T-cell (primary cell): Measurements from ENCODE around the gene NPR3. TPM values are rescaled to one million over a fixed set of nuclear protein-coding genes. Genes with fewer than 3 reads are reported as not detected.
"Not testable (repeated sequence)": the region's sequence is repeated elsewhere in the genome, so short reads cannot be mapped to it uniquely, and the experiment has no call there.

Experiments
- ATAC-seq, 4 experiments: fragments of 200-7000 bp in 3 of 4; fragments of 150-1000 bp in 1 of 4; cut with Tn5 transposase; replicated peaks in 1 of 4; 1 replicate in 3 of 4; 2 replicates in 1 of 4; pipeline ENCODE4 v1.10.0; 2021; ENCODE audit warnings: moderate library complexity in 3 of 4, mild to moderate bottlenecking in 2 of 4, moderate number of reproducible peaks in 1 of 4
- CTCF ChIA-PET, 2 donors: fragments of 300-600 bp; sonication (Branson Sonifier 250); formaldehyde crosslinking; loops; one replicate each; lab custom pipeline; 2022; ENCODE audit warnings: antibody characterized with exemption in 2 of 2; lab: Charles Lee
- POLR2A ChIA-PET, 2 donors: fragments of 300-600 bp; sonication (Branson Sonifier 250); formaldehyde crosslinking; loops; one replicate each; lab custom pipeline; 2022; ENCODE audit warnings: antibody characterized with exemption in 2 of 2; lab: Charles Lee
- DNase-seq, 35 experiments: peaks; one replicate each; pipeline versions ENCODE4 v3.0.0 to v3.0.0-alpha.2; 2013 to 2023
- H3K27ac ChIP-seq: one replicate; pipeline ENCODE4 v1.5.1; 2013; ENCODE audit warnings: low read length
- H3K27me3 ChIP-seq, 2 experiments: replicated peaks in 1 of 2; 1 replicate in 1 of 2; 2 replicates in 1 of 2; pipeline versions ENCODE4 v1.6.1 to v1.7.0; 2013; ENCODE audit warnings: low read length in 1 of 2, mixed read lengths in 1 of 2; ENCODE audit not compliant: control insufficient read depth in 2 of 2, insufficient read depth in 2 of 2; ENCODE audit errors: extremely low read depth in 1 of 2
- H3K36me3 ChIP-seq, 2 donors: 1 replicate in 1 of 2; 2 replicates in 1 of 2; pipeline versions ENCODE4 v1.6.1 to v1.7.0; 2013; ENCODE audit warnings: low read length in 1 of 2; ENCODE audit not compliant: control insufficient read depth in 2 of 2, insufficient read depth in 1 of 2; ENCODE audit errors: extremely low read depth in 1 of 2
- H3K4me1 ChIP-seq, 2 experiments: 1 replicate in 1 of 2; 2 replicates in 1 of 2; pipeline versions ENCODE4 v1.6.1 to v1.7.0; 2013; ENCODE audit warnings: low read length in 2 of 2, mixed read lengths in 1 of 2; ENCODE audit not compliant: insufficient read depth in 2 of 2, control insufficient read depth in 1 of 2; ENCODE audit errors: extremely low read depth in 1 of 2
- H3K4me3 ChIP-seq, 2 donors: 1 replicate in 1 of 2; 2 replicates in 1 of 2; pipeline versions ENCODE4 v1.5.1 to v1.7.0; 2013; ENCODE audit warnings: mild to moderate bottlenecking in 2 of 2, low read length in 1 of 2, moderate library complexity in 1 of 2; ENCODE audit not compliant: control insufficient read depth in 1 of 2; ENCODE audit errors: extremely low read depth in 1 of 2
- H3K9me3 ChIP-seq: 2 replicates; pipeline ENCODE4 v1.7.0; 2013
- H3K27ac Mint-ChIP-seq, 2 donors: one replicate each; pipeline ENCODE4 v1.8.0; 2020 to 2021; ENCODE audit warnings: mild to moderate bottlenecking in 2 of 2, mixed read lengths in 2 of 2
- H3K27me3 Mint-ChIP-seq, 2 donors: one replicate each; pipeline ENCODE4 v1.8.0; 2021 to 2022; ENCODE audit warnings: mixed read lengths in 2 of 2
- H3K36me3 Mint-ChIP-seq: one replicate; pipeline ENCODE4 v1.8.0; 2021; ENCODE audit warnings: mixed read lengths
- H3K4me1 Mint-ChIP-seq, 3 donors: one replicate each; pipeline ENCODE4 v1.8.0; 2020 to 2022; ENCODE audit warnings: mixed read lengths in 3 of 3, mild to moderate bottlenecking in 1 of 3
- H3K4me3 Mint-ChIP-seq, 3 donors: one replicate each; pipeline ENCODE4 v1.8.0; 2020 to 2022; ENCODE audit warnings: mild to moderate bottlenecking in 3 of 3, mixed read lengths in 3 of 3, moderate library complexity in 3 of 3
- H3K9me3 Mint-ChIP-seq, 3 donors: one replicate each; pipeline ENCODE4 v1.8.0; 2020 to 2022; ENCODE audit warnings: mixed read lengths in 3 of 3
- WGBS: methylation state at CpG from one replicate; pipeline ENCODE4 v1.1.5; 2013; ENCODE audit warnings: missing lambda C conversion rate; ENCODE audit not compliant: insufficient coverage; 5-methylcytosine and 5-hydroxymethylcytosine counted together
- total RNA-seq, 35 experiments: library from RNA in 6 of 35; stranded (reverse) in 6 of 35; fragments of 120-200 nt in 1 of 35; gene quantifications; one replicate each; pipeline versions ENCODE4 v1.2.1 to v1.2.4 and lab custom pipeline; 2013 to 2026

NPR3 gene
- total RNA-seq, 5 donors from 2014 or later (not counting 1 experiment from before 2014, with no cell fraction given), result 0.28 to 0.83 (median 0.54) TPM

DNA sequence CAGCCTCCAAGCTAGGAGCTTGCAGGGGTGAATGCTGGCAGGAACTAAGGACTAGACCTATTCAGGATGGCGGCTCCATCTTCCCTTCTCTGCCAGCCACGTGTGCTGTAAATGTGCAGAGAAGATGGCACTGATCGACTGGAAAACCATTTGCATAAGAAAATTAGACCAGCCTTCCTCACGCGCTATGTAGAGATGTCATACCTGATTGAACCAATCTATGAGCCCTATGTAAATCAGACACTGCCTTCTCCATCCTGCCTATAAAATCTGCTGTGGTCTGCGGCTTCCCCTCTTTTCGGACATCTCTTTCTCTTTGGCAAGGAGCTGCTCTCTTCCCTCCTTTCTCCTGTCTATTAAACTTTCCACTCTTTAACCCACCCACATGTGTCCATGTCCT, 91.6 kb downstream of the NPR3 start:
- DNase-seq (no peak), ATAC-seq (no peak)
- H3K4me1 Mint-ChIP-seq, result no peaks in the 10 kb centered on the region
- H3K4me3 ChIP-seq, result no peak overlapping the region
- WGBS, result 91% methylated on average over 4 of the region's 7 CpGs
- H3K4me1 ChIP-seq, result no peaks in the 10 kb centered on the region
- no peaks in the 10 kb centered on the region for H3K27me3 Mint-ChIP-seq
- no peaks in the 10 kb centered on the region for H3K9me3 ChIP-seq
- CTCF ChIA-PET, result no interaction called here
- POLR2A ChIA-PET, result no interaction called here
- no peak overlapping the region for H3K27ac Mint-ChIP-seq
- no peak overlapping the region for H3K27ac ChIP-seq
- H3K27me3 ChIP-seq, result no peaks in the 10 kb centered on the region
- no peaks in the 10 kb centered on the region for H3K36me3 Mint-ChIP-seq
- H3K36me3 ChIP-seq, result no peaks in the 10 kb centered on the region
- H3K9me3 Mint-ChIP-seq, result peaks cover 6 to 32% (median 19%) of the 10 kb centered on the region in 3 donors
- no peak overlapping the region for H3K4me3 Mint-ChIP-seq

DNA sequence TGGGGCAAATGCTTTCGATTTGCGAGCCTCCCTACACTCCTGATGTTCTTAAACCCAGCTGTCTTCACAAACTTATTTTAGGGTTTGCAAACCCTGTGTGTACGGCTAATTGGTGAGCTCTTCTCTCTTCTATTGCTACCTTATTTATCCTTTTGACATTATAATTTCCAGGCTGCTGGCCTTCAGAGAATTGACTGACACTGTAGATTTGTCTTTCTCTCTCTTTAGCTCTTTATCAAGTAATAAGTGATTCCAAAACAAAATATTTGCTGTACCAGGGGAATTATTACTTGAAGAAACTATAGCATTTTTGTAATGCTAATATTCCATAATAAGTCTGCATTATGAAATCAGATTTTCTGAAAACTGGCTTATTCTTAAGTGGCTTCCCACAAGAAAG, 92.5 kb downstream of the NPR3 start:
- H3K4me3 ChIP-seq, result no peak overlapping the region
- ATAC-seq (no peak), DNase-seq (no peak)
- Mint-ChIP-seq H3K9me3 (peaks cover 11 to 40% (median 19%) of the 10 kb centered on the region in 3 donors), H3K4me3 (no peak overlapping the region), H3K36me3 (no peaks in the 10 kb centered on the region), H3K27me3 (no peaks in the 10 kb centered on the region), H3K27ac (no peak overlapping the region), H3K4me1 (no peaks in the 10 kb centered on the region)
- WGBS, result no CpG with 5 or more reads among the region's 3 CpGs
- H3K36me3 ChIP-seq, result no peaks in the 10 kb centered on the region
- H3K4me1 ChIP-seq, result no peaks in the 10 kb centered on the region
- no peaks in the 10 kb centered on the region for H3K9me3 ChIP-seq
- ChIA-PET POLR2A (no interaction called here), CTCF (no interaction called here)
- H3K27ac ChIP-seq, result no peak overlapping the region
- no peaks in the 10 kb centered on the region for H3K27me3 ChIP-seq

DNA sequence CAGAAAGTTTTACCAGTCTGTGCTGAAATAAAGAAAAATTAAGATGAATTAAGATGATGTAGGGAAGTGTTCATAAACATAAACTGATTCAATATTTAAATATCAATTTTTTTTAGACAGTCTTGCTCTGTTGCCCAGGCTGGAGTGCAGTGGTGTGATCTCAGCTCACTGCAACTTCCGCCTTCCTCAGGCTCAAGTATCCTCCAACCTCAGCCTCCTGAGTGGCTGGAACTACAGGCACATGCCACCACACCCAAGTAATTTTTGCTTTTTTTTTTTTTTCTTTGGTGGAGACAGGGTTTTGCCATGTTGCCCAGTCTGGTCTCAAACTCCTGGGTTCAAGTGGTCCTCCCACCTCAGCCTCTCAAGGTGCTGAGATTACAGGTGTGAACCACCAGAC, 94.3 kb downstream of the NPR3 start:
- POLR2A ChIA-PET, result not testable (repeated sequence)

DNA sequence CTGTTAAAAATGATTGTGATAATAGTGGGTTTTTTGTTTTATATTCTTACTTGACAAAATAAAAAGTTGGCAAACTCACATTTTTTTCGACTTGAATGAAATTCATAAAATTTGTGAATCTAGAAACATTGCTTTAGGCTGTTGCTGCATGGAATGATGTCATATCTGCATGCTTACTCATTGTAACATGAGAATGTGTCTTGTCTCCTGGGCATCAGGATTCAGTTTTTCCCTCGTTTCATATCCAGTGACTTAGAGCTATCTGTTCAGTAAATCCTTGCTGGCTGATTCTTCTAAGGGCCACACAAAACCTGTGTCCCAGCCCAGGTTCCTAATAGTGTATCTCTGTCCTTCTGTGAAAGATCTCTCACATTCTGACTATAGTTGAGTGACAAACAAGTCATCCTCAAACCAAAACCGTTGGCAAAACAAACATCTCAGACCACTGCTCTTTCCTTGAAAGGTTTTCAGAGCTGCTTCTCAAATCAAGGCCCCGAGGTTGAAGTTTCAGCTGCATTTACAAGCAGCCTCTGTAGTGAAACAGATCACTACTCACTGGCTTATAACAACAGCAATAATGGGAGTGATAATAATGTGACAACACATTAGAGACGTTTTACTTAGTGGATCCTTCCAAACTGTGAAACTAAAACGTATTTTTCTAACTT, 95.0 kb downstream of the NPR3 start:
- no CpG with 5 or more reads among the region's 6 CpGs for WGBS

More for the DNA sequence above, 94.3 kb downstream of the NPR3 start:
- H3K4me1 ChIP-seq, H3K27ac ChIP-seq, H3K9me3 ChIP-seq, H3K36me3 ChIP-seq, H3K36me3 Mint-ChIP-seq, ATAC-seq, H3K4me1 Mint-ChIP-seq, H3K27me3 ChIP-seq, H3K27me3 Mint-ChIP-seq, CTCF ChIA-PET, H3K4me3 ChIP-seq, H3K4me3 Mint-ChIP-seq, DNase-seq, H3K27ac Mint-ChIP-seq: not testable (repeated sequence)
- WGBS, result 100% methylated on average over 1 of the region's 1 CpG
- H3K9me3 Mint-ChIP-seq, result peaks cover 11 to 32% (median 13%) of the 10 kb centered on the region in 3 donors

DNA sequence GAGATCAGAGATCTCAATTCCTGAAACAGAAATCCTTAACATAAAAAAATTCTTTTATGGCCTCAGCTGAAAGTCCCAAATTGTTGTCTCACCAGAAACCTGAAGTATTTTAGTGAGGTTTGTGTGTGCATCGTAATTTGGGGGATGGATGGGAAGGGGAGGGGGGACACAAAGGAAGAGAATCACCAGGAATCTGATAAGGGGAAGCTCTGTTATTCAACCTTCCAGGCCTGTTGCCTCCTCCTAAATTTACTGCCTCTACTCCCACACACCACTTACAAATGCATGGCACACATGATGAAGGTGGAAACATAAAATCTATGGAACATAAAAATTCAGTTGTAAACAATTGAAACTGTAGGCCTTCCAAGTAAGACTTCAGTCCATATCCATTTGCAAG, 97.7 kb downstream of the NPR3 start:
- ChIA-PET POLR2A (no interaction called here), CTCF (no interaction called here)
- Mint-ChIP-seq H3K4me3 (no peak overlapping the region), H3K9me3 (peaks cover under 1 to 16% (median 5%) of the 10 kb centered on the region in 3 donors), H3K27me3 (no peaks in the 10 kb centered on the region), H3K36me3 (no peaks in the 10 kb centered on the region), H3K27ac (no peak overlapping the region), H3K4me1 (no peaks in the 10 kb centered on the region)
- H3K27ac ChIP-seq, result no peak overlapping the region
- ATAC-seq (no peak), DNase-seq (no peak)
- no peak overlapping the region for H3K4me3 ChIP-seq
- H3K27me3 ChIP-seq, result no peaks in the 10 kb centered on the region
- H3K9me3 ChIP-seq, result no peaks in the 10 kb centered on the region
- H3K36me3 ChIP-seq, result no peaks in the 10 kb centered on the region
- no peaks in the 10 kb centered on the region for H3K4me1 ChIP-seq
- WGBS, result no CpG with 5 or more reads among the region's 1 CpG

More for the DNA sequence above, 95.0 kb downstream of the NPR3 start:
- Mint-ChIP-seq H3K9me3 (peaks cover 11 to 28% (median 13%) of the 10 kb centered on the region in 3 donors), H3K4me1 (no peaks in the 10 kb centered on the region), H3K36me3 (no peaks in the 10 kb centered on the region), H3K27me3 (no peaks in the 10 kb centered on the region), H3K27ac (no peak overlapping the region), H3K4me3 (no peak overlapping the region)
- no peak overlapping the region for H3K27ac ChIP-seq
- H3K27me3 ChIP-seq, result no peaks in the 10 kb centered on the region
- H3K4me3 ChIP-seq, result no peak overlapping the region
- ATAC-seq (no peak), DNase-seq (no peak)
- ChIA-PET CTCF (interaction anchor here in 1 of 2 donors (0.6 kb wide), 2 partner anchors 15 to 661 kb away, joined by 3 to 5 read pairs; no protein-coding TSS in a partner anchor), POLR2A (no interaction called here)
- no peaks in the 10 kb centered on the region for H3K36me3 ChIP-seq
- H3K4me1 ChIP-seq, result no peaks in the 10 kb centered on the region
- H3K9me3 ChIP-seq, result no peaks in the 10 kb centered on the region

DNA sequence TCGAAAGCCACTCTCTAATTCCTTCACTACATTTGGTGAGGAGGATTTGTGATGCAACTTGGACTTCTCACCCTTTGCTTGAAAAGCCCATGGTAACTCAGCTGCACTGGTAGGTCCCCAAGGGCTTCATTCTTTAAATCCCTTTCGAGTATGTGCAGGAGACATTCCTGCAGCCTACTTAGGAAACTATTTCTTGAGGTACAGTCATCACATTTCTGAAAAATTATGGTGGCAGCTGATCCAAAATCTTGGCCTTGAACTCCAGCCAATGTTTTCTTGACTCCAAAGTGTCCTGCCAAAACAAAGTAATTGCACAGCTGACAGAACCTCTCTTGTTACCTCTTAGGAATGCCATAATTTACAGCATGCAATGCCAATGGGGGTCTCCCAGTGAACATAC, 99.7 kb downstream of the NPR3 start:
- no peak for ATAC-seq
- no peaks in the 10 kb centered on the region for H3K36me3 ChIP-seq
- H3K27ac Mint-ChIP-seq, result no peak overlapping the region
- no peak overlapping the region for H3K4me3 Mint-ChIP-seq
- ChIA-PET POLR2A (no interaction called here), CTCF (interaction anchor here in 1 of 2 donors (0.7 kb wide), 1 partner anchor 73 kb away, joined by 6 read pairs; no protein-coding TSS in a partner anchor)
- WGBS, result 33% methylated on average over 1 of the region's 2 CpGs
- no peaks in the 10 kb centered on the region for H3K36me3 Mint-ChIP-seq
- DNase-seq, result no peak
- no peaks in the 10 kb centered on the region for H3K9me3 ChIP-seq
- H3K4me1 Mint-ChIP-seq, result no peaks in the 10 kb centered on the region
- no peaks in the 10 kb centered on the region for H3K4me1 ChIP-seq
- no peak overlapping the region for H3K4me3 ChIP-seq
- H3K27ac ChIP-seq, result no peak overlapping the region
- no peaks in the 10 kb centered on the region for H3K27me3 Mint-ChIP-seq
- no peaks in the 10 kb centered on the region for H3K27me3 ChIP-seq
- H3K9me3 Mint-ChIP-seq, result peaks cover 4 to 15% (median 5%) of the 10 kb centered on the region in 3 donors
